ENCODE data around the gene PDX1.

The PDX1 gene

DNA sequence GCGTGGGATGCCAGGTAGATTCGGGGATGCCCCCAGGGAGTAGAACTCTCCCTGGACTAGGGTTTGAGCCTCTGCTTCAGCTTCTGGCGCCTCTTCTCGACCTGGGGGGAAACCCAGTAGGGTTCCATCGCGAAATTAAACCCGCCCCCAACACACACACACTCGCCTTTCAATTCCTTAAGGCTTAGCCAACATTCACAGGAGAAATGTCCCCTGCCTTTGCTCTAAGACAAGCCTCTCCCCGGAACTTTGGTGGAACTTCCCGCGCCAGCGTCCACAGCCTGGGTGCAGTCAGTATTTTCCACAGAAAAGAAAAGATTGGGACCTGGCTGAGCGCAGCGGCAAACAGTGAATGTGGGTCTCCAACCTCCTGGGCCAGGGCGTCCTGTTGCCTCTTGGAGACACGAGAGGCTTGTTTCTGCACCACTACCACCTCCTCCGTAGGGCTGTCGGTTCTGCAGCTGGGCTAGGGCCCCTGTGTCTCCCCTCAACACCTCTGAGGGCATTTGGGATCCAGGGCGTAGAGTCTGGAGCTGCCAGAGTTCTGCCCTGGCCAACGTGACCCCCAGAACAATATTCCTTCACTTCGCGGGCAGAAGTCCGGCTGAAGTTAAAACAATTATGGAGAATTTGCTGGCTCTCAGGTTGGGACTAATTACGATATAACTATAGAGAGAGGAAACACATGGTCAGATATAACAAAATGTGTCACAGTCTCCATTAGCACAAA is 3.2 kb downstream of the PDX1 start:
- no peak for DNase-seq

DNA sequence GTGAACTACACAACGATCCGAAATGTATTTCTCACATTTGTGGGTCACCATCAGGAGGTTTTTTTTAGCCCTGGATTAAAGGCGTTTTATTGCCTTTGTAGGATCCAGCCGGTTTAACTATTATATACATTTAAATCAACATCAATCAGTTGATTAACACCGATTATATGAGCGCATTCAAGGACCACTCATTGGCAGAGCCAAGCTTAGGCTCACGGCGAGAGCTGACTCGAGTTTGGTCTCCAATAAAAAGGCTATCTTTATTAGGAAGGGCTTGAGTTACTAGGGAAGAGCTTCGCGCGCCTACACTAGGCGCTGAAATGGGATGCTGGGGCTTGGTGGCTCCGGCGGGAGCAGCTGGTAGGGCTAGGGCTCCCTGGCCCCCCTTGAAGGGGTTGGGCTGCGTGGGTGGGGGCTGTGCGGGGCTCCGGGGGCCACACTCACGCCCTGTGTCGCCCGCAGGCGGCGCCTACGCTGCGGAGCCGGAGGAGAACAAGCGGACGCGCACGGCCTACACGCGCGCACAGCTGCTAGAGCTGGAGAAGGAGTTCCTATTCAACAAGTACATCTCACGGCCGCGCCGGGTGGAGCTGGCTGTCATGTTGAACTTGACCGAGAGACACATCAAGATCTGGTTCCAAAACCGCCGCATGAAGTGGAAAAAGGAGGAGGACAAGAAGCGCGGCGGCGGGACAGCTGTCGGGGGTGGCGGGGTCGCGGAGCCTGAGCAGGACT is 4.2 kb downstream of the PDX1 start:
- DNase-seq: no peak

DNA sequence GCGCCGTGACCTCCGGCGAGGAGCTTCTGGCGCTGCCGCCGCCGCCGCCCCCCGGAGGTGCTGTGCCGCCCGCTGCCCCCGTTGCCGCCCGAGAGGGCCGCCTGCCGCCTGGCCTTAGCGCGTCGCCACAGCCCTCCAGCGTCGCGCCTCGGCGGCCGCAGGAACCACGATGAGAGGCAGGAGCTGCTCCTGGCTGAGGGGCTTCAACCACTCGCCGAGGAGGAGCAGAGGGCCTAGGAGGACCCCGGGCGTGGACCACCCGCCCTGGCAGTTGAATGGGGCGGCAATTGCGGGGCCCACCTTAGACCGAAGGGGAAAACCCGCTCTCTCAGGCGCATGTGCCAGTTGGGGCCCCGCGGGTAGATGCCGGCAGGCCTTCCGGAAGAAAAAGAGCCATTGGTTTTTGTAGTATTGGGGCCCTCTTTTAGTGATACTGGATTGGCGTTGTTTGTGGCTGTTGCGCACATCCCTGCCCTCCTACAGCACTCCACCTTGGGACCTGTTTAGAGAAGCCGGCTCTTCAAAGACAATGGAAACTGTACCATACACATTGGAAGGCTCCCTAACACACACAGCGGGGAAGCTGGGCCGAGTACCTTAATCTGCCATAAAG is 4.8 kb downstream of the PDX1 start:
- DNase-seq: no peak

DNA sequence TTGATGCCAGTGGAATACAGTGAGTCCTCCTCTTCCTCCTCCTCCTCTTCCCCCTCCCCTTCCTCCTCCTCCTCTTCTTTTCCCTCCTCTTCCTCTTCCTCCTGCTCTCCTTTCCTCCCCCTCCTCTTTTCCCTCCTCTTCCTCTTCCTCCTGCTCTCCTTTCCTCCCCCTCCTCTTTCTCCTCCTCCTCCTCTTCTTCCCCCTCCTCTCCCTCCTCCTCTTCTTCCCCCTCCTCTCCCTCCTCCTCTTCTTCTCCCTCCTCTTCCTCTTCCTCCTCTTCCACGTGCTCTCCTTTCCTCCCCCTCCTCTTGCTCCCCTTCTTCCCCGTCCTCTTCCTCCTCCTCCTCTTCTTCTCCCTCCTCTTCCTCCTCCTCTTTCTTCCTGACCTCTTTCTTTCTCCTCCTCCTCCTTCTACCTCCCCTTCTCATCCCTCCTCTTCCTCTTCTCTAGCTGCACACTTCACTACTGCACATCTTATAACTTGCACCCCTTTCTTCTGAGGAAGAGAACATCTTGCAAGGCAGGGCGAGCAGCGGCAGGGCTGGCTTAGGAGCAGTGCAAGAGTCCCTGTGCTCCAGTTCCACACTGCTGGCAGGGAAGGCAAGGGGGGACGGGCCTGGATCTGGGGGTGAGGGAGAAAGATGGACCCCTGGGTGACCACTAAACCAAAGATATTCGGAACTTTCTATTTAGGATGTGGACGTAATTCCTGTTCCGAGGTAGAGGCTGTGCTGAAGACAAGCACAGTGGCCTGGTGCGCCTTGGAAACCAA is 5.6 kb downstream of the PDX1 start:
- DNase-seq: no peak

DNA sequence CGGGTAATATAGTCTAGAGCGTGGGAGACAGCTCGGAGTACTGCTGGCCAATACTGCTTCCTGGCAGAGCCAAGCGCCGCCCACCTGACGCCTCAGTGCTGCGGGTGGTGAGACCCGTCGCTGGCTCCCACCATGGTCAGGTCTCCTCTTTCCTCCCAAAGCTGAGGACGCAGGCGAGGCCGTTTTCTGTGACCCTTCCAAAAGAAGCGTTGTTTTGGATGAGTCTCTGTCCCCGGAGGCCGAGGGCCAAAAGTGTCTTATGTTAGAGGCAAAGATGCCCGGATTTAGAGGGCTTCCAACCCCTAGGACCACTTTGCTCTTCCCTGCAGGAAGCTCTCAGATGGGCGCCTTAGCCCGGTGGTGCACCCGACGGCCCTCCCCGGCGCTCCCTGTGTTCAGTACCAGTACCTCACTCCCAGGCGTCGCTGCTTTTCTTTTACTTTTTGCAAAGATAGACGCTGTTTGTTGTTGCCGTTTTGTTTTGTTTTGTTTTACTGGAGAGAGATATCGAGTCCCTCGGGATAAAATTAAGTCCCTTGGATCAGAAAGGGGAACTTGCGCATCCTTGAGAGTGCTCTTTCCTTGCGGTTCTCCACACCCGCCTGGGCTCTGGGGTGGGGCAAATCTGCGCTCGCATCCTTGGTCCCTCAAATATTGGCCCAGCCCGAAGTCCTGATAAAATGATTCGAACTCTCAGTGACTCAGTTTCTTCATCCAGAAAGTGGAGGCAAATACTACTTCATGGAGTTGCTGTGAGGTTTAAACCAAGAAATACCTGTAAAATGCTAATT is 7.0 kb downstream of the PDX1 start:
- no peak for DNase-seq

DNA sequence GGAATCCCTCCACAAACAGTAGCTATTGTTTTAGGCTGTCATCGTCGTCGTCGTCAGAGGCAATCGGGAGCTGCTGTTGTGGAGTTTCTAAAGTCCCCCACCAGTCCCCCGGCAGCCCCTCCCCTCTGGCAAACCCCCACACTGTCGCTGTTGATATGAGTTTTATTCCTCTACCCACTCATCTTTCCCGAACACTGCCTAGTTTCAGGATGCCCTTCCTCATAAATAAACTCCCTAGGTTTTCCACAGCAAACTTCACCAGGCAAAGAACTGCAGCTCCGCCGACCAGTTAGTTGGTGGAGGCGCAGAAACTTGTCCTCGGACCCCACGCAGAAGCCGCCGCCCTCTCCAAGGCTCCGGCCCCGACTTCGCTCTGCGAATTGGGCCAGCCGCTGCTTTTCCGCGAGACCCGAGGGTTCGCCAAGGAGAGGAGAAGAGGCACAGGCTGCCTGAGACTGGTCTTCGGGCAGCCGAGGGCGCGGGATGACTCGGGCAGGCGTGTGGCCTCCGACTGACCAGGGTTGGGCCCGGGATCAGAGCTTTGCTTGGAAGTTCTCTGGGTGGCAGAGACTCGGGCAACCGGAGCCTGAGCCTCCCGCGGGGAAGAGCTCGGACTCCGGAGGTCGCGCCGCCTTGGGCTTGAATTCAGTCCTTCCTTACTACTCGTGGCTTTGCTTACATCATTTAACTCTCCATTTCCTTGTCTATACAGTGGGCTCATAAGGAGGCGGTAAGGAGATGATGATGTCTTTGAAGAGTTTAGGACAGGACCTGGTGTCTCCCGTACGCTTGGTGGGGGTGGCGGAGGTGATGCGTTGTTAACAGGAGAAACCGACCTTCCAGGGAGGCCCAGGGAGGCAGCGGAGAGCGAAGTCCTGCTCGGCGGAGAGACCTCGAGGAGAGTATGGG is 7.9 kb downstream of the PDX1 start:
- no peak for DNase-seq

DNA sequence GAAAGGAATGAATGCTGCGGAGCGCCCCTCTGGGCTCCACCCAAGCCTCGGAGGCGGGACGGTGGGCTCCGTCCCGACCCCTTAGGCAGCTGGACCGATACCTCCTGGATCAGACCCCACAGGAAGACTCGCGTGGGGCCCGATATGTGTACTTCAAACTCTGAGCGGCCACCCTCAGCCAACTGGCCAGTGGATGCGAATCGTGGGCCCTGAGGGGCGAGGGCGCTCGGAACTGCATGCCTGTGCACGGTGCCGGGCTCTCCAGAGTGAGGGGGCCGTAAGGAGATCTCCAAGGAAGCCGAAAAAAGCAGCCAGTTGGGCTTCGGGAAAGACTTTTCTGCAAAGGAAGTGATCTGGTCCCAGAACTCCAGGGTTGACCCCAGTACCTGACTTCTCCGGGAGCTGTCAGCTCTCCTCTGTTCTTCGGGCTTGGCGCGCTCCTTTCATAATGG is 8.6 kb downstream of the PDX1 start:
- DNase-seq: no peak

DNA sequence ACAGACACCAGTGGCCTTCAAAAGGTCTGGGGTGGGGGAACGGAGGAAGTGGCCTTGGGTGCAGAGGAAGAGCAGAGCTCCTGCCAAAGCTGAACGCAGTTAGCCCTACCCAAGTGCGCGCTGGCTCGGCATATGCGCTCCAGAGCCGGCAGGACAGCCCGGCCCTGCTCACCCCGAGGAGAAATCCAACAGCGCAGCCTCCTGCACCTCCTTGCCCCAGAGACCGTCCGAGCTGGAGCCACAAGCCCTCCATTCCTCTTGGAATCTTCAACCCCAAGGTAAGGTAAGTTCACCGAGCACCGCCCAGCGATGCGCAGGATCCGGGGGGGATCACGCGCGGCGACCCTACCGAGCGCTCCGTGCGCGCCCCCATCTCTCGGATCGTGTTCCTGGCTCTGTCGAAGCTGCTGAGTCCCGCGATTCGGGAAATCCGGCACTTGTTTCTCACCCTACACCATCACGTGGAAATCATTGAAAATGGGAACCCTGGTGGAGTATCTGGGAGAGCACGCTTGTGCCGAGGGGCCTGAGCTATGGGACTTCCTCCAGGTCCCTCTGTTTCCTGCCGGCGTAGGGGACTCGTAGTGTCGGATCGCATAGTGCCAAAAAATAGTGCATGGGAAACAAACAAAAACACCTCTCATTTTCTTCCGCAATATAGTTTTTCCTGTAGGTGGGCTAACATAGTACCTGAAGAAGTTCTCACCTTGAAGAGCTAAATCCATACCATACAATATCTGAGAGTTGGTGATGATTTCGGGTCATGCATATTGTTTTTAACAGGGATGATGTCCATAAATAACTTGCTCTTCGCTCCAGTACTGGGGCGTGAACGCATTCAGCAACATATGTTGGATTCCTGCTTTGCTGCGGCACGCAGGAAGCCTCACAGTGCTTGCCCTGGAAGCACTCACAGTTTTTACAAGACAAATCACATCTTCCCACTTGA is 9.3 kb downstream of the PDX1 start:
- DNase-seq: no peak

DNA sequence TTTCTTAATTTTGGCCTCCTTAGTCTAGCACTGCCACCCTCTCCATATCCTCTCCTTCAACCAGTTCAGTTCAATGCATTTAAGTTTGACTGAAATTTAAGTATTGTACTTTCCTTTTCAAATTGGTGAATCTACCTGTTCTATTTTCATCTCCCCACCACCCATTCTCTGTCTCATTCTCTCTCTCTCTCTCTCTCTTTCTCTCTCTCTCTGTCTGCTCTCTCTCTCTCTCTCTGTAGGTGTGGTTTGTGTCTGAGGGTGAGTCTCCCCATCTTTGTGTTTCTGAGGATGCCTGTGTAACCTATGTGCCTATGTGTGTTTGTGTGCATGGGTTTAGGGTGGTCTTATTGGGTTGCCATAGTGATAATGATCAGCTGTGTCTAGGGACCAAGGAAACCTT is 10.1 kb downstream of the PDX1 start:
- no peak for DNase-seq

DNA sequence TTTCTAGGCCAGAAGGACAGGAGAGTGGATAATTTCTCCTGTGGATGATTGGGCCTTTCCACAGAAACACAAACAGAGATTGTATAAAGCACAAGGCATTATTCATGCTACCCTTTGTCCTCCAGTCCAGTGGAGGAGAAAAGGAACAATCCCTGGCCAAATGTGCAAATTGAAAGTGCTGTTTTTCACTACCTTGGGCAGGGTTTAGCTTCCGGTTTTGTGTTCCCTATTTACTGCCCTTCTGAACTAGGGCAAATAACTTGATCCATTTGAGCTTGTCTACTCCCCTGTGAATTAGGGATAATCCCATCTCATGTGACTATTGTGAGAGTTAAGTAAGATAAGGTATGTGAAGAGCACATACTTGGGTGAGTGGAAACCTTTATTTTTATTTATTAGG is 13.3 kb downstream of the PDX1 start:
- DNase-seq: no peak

DNA sequence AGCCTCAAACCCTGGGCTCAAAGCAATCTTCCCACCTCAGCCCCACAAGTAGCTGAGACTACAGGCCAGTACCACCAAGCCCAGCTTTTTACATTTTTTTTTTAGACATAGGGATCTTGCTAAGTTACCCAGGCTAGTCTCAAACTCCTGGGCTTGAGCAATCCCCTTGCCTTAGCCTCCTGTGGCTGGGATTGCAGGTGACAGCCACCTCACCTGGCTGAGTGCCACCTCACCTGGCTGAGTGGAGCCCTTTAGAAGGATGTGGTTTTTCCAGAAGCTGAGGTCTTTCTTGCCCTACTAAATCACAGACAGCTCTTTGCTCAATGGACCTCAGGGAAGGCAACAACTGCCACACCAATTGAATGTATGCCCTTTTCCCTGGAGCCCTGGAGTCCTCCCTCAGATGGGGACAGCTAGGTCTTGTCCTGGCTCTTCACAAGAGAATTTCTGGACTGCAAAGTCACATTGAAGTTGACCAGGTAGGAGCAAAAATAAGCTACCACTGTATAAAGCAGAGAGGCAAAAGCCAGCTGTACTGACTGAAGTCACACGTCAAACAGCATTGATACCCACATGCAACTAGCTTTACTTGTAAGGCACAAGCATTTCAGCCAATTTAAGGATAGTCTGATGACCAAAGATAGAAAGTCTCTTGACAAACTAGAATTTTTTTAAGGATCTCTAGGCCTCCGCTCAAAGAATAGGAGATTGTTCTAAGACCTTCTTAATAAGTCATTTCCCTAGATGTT is 14.0 kb downstream of the PDX1 start:
- no peak for DNase-seq

DNA sequence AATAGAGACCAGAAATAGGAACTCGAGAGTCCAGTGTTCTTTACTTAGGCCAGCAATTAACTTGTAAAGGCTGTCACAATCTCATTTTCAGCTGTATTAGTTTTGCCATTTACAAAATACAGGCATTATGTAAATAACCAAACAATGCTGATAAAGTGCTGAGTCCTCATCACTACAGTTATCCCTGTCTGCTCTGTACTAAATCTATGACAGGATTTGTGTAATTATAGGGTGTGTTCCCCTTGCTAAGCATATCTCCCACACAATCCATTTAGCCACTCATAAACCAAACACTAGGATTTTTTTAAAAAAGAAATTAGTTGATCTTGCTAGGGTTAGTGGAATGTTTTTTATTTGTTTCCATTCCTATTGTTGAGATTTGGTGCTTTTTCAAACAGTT is 23.2 kb downstream of the PDX1 start:
- DNase-seq: no peak

DNA sequence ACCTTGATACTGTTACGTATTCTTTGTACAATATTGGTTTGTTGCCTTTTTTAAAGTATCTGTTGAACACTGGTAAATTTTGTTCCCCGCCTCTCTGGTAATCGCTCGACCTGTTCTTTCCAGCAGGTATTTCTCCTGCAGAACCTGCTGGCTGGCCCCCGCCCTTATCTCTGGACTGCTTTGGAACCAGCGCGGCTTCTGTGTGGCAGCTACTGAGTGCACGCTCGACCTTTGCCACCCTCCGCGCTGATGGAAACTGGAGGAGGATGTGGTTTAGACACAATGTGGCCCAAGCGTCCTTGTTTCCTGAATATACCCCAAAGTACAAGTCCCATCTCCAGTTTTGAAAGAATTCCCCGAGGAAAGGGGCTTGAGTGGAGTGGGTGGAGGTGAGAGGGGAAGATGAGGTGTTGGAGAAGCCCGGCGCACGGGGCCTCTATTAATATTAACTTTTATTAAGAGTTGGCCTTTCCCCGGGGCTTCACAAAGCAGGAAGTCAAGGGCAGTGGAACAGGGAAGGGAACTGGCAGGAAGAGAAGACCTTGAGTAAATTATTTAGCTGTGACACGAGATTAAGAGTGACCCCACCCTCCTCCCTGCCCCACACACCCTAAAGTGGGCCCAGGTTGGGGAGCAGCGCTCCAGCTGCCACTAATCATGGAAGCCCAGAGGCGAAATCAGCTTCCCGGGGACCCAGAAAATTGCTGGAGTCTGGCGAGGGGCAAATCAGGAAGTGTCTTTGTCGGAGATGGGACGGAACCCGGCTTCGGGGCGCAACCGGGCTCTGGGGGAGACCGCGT is 33.3 kb downstream of the PDX1 start:
- no peak for DNase-seq

DNA sequence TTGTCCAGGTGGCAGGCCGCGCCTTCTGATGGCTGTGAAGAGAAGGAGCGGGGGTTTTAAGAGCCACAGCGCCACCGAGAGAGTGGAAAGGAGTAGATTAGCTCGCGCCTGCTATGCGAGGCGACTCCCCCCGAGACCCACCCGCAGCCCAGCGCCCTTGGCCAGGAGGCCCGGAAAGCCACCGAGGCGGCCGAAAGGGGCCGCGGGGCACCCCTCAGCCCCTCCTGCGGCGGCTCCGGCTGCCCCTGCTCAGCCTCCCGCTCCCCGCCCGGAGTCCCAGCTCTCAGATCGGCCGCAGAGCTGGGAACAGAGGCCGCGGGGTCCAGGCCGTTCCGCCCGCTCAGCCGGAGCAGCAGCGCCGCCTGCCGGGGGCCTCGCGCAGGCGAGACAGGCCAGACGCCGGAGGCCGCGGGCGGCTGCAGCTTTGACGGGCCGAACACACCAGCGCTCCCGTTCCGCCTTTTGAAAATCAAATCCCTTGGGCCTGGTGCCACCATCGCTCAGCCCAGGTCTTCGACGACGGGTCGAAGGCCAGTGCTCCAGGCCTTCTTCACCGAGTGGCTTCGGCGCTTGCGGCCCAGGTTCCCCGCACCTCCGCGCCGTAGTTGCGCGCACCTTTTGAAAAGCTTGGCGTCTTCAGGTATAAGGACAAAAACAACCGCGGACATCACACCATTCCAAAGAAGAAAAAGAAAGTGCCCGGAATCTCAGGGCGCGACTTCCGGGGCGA is 34.0 kb downstream of the PDX1 start:
- DNase-seq: peak; percentile 43

DNA sequence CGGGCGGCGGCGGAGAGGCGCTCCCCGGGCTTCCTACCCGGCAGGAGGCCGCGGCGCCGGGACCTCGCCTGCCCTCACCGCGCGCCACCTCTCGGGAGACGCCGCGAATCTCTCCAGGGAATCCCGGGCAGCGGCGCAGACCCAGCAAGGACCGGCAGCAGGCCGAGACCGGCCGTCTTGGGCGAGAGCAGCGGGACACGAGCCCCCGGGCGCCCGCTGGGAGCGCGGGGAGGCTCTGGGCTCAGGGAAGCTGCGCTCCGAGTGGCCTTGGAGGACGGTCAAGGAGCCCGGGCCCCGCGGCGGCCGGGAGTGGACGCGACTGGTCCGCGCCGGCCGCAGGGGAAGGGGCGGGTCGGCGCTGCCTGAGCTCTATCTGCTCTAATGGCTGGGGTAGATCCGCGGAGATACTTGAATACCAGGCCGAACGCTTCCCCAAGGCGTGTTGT is 34.6 kb downstream of the PDX1 start:
- peak; percentile 14 for DNase-seq

DNA sequence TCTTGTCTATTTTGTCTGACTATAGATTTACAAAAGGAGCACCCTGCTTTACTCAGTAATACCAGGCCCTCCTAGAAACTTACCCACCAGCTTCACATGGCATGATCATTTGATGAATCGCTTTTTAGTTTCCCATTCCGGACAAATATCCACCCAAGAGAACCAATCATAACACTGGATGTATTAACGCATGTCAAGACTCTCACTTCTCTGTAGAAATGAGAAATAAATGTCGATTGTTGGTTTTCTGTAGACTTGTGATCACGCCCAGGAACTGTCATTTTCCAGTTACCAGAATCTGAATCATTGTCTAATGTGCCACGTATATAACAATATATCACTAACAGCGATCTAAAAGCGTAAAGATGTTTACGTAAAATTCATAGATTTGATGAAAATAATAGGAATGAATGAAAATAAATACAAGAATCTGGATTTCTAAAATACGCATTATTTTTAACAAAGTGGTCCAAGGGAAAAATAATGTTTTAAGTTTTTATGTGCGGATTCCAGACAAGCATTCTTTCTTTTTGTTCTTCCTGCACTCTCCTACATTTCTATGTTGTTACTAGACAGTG is 35.3 kb downstream of the PDX1 start:
- DNase-seq: no peak

DNA sequence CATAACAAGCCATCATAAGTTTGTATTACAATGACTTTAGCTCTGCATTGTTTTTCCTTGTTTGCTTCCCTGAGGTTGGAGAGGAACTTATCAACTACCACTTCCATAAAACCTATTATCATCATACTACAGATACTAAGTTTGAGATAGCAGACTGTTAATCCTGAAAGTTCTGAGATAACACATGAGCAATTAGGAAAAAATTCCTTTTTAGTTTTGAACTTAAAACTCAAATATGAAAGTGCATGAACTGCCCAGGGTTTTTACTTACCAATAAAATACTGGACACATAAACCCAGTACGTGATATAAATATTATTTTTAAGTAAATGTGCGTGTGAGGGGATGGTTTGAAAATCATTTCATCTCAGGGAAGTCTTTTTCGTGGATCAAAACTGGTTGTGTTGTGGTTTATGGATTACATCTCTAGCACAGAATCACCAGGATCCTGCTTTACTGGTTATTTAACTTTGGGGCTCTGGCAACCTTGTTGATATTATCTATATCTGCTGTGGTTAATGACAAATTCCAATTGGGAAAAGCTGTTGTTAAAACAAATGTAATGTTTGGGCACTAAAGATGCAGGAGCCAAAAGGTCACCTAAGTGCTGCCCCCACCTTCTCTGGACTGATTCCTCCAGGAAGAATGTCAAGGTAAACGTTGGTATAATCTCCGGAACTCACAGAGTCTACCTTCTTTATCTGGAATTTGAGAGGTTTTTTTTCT is 36.9 kb downstream of the PDX1 start:
- DNase-seq: no peak
